T-helper 1 cell treated with Interleukin-12 subunit alpha and Interleukin-12 subunit beta and Interleukin-4 antibody, amounts not matched to agents 30 μg/mL and 1 μg/mL, for 36 hours (primary cell): Measurements from ENCODE around the gene ATG4B.

Source experiments
- H3K27ac Mint-ChIP-seq: one replicate; pipeline ENCODE4 v1.8.0; 2021; ENCODE audit warnings: mild to moderate bottlenecking, mixed read lengths
- H3K27me3 Mint-ChIP-seq: one replicate; pipeline ENCODE4 v1.8.0; 2021; ENCODE audit warnings: low read depth, mixed read lengths
- H3K36me3 Mint-ChIP-seq: one replicate; pipeline ENCODE4 v1.8.0; 2021; ENCODE audit warnings: low read depth, mixed read lengths
- H3K4me1 Mint-ChIP-seq: one replicate; pipeline ENCODE4 v1.8.0; 2021; ENCODE audit warnings: low read depth, mixed read lengths
- H3K4me3 Mint-ChIP-seq: one replicate; pipeline ENCODE4 v1.8.0; 2021; ENCODE audit warnings: mild to moderate bottlenecking, moderate library complexity, mixed read lengths
- H3K9me3 Mint-ChIP-seq: one replicate; pipeline ENCODE4 v1.8.0; 2021; ENCODE audit warnings: mixed read lengths

The ATG4B gene

GRCh38 chr2:241702155-241703031 lies 64.9 kb downstream of the ATG4B start:
- Mint-ChIP-seq H3K4me3 (peak overlapping the region; percentile 79), H3K27ac (peak overlapping the region; percentile 65), H3K27me3 (no peaks in the 10 kb centered on the region), H3K9me3 (peaks cover 6% of the 10 kb centered on the region), H3K36me3 (peaks cover 18% of the 10 kb centered on the region), H3K4me1 (peaks cover 10% of the 10 kb centered on the region)

DNA sequence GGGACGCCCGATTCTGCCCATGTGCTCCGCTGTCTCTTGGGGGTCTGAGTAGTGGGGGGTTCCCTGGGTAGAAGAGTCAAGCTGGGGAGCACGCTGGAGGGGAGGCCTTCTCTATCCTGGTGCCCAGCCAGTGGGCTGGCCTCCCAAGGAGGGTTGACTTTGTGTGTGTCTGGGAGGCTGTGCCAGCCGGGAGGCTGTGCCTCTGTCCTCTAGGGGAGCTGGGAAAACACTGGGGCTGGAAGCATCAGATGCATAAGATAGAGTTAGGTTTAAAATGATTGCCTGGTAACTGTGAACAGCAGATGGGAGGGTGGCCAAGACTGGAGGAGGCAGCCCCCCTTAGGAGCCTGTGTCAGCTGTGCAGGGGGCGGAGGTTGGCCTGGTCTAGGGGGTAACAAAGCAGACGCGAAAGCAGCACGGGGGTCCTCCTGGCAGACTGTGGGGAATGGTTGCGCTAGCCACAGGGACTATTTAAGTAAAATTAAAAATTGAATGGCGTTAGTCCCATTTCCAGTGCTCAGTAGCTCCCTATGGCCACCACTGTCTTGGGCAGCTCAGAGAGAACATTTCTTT lies 65.6 kb downstream of the ATG4B start:
- H3K27me3 Mint-ChIP-seq: no peaks in the 10 kb centered on the region
- H3K36me3 Mint-ChIP-seq: peaks cover 21% of the 10 kb centered on the region
- H3K27ac Mint-ChIP-seq: peak overlapping the region; percentile 65

GRCh38 chr2:241706537-241706936 lies 69.0 kb downstream of the ATG4B start:
- Mint-ChIP-seq H3K27ac (no peak overlapping the region), H3K27me3 (no peaks in the 10 kb centered on the region), H3K9me3 (peaks cover 6% of the 10 kb centered on the region), H3K36me3 (peaks cover 36% of the 10 kb centered on the region), H3K4me3 (no peak overlapping the region), H3K4me1 (peaks cover 6% of the 10 kb centered on the region)

More for the DNA sequence above, 65.6 kb downstream of the ATG4B start:
- Mint-ChIP-seq H3K9me3 (peaks cover 6% of the 10 kb centered on the region), H3K4me1 (peaks cover 10% of the 10 kb centered on the region), H3K4me3 (peak overlapping the region; percentile 79)

GRCh38 chr2:241708879-241709278 lies 71.4 kb downstream of the ATG4B start:
- H3K4me3 Mint-ChIP-seq: no peak overlapping the region
- no peaks in the 10 kb centered on the region for H3K27me3 Mint-ChIP-seq
- no peaks in the 10 kb centered on the region for H3K4me1 Mint-ChIP-seq
- H3K9me3 Mint-ChIP-seq: peaks cover 6% of the 10 kb centered on the region
- peaks cover 32% of the 10 kb centered on the region for H3K36me3 Mint-ChIP-seq
- no peak overlapping the region for H3K27ac Mint-ChIP-seq

GRCh38 chr2:241719093-241719492 lies 81.6 kb downstream of the ATG4B start:
- Mint-ChIP-seq H3K27me3 (no peaks in the 10 kb centered on the region), H3K36me3 (peaks cover 19% of the 10 kb centered on the region), H3K4me1 (no peaks in the 10 kb centered on the region), H3K4me3 (no peak overlapping the region), H3K9me3 (peaks cover 7% of the 10 kb centered on the region), H3K27ac (no peak overlapping the region)

GRCh38 chr2:241720099-241720498 lies 82.6 kb downstream of the ATG4B start:
- Mint-ChIP-seq H3K4me3 (no peak overlapping the region), H3K9me3 (peaks cover 7% of the 10 kb centered on the region), H3K27ac (no peak overlapping the region), H3K36me3 (peaks cover 16% of the 10 kb centered on the region), H3K27me3 (no peaks in the 10 kb centered on the region), H3K4me1 (no peaks in the 10 kb centered on the region)

- Mint-ChIP-seq H3K4me1 (no peaks in the 10 kb centered on the region), H3K36me3 (peaks cover 16% of the 10 kb centered on the region), H3K27ac (no peak overlapping the region), H3K27me3 (no peaks in the 10 kb centered on the region), H3K4me3 (no peak overlapping the region), H3K9me3 (peaks cover 7% of the 10 kb centered on the region)
Measured at GRCh38 chr2:241720560-241720959, 83.1 kb downstream of the ATG4B start.

GRCh38 chr2:241721852-241722251 lies 84.4 kb downstream of the ATG4B start:
- no peaks in the 10 kb centered on the region for H3K4me1 Mint-ChIP-seq
- H3K36me3 Mint-ChIP-seq: peaks cover 16% of the 10 kb centered on the region
- H3K4me3 Mint-ChIP-seq: no peak overlapping the region
- H3K27me3 Mint-ChIP-seq: no peaks in the 10 kb centered on the region
- H3K9me3 Mint-ChIP-seq: peaks cover 7% of the 10 kb centered on the region
- no peak overlapping the region for H3K27ac Mint-ChIP-seq

DNA sequence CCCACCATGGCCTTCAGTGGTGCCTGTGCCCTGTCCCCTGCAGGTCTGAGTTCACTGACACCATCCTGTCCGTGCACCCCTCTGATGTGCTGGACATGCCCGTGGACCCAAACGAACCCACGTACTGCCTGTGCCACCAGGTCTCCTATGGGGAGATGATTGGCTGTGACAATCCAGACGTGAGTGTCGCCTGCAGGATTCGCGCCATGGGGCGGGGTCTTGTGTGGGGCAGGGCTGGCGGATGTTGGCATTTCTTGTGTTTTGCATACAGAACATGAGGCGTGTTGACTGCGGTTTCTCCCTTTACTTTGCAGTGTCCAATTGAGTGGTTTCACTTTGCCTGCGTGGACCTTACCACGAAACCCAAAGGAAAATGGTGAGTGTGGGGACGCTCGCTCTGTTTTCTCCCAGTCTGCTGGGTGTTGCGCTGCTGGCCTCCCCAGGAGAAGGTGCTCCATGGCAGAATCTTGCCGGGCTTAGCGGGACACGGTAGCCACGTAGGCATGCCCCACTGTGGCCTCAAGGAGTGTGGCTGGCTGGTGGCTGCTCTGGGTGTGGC lies 85.5 kb downstream of the ATG4B start:
- H3K9me3 Mint-ChIP-seq: peaks cover 7% of the 10 kb centered on the region
- no peaks in the 10 kb centered on the region for H3K4me1 Mint-ChIP-seq
- peaks cover 16% of the 10 kb centered on the region for H3K36me3 Mint-ChIP-seq
- no peak overlapping the region for H3K4me3 Mint-ChIP-seq
- no peak overlapping the region for H3K27ac Mint-ChIP-seq
- no peaks in the 10 kb centered on the region for H3K27me3 Mint-ChIP-seq
